ENCODE data around the gene SERTAD1.

- TF ChIP-seq EZH2 (IDR thresholded peaks at IDR 0.05) (no peak), POLR2AphosphoS5 (IDR thresholded peaks at IDR 0.05; ENCODE audit: borderline replicate concordance, low read depth, low read length) (no peak), FOXP2 (optimal IDR thresholded peaks at IDR 0.05; ENCODE audit: control extremely low read depth, extremely low read length, insufficient read depth) (no peak)
These were observed 13.8 kb downstream of the SERTAD1 start for GRCh38 chr19:40411958-40412499.

Measured in SK-N-MC (cell line).